SJSA1 (cell line): Measurements from ENCODE around the gene NF1. TPM values are rescaled to one million over a fixed set of nuclear protein-coding genes. Genes with fewer than 3 reads are reported as not detected.

ENCODE experiments used
- DNase-seq, 2 experiments: peaks; one replicate each; pipeline ENCODE4 v3.0.0-alpha.2; 2015 to 2020; ENCODE audit warnings: low spot score in 2 of 2, low read depth in 1 of 2
- H3K27ac ChIP-seq: fragments of 250-450 bp; sonication (Bioruptor Pico); 2 replicates; pipeline ENCODE4 v1.5.1; 2020; ENCODE audit warnings: mild to moderate bottlenecking, moderate library complexity
- H3K27me3 ChIP-seq: fragments of 250-450 bp; sonication (Bioruptor Pico); replicated peaks from 2 replicates; pipeline ENCODE4 v1.5.1; 2020; ENCODE audit warnings: mild to moderate bottlenecking, moderate library complexity
- H3K36me3 ChIP-seq: fragments of 250-450 bp; sonication (Bioruptor Pico); 2 replicates; pipeline ENCODE4 v1.5.1; 2020; ENCODE audit warnings: mild to moderate bottlenecking
- H3K4me1 ChIP-seq: fragments of 250-450 bp; sonication (Bioruptor Pico); replicated peaks from 2 replicates; pipeline ENCODE4 v1.6.1; 2021; ENCODE audit warnings: mild to moderate bottlenecking
- H3K4me3 ChIP-seq: fragments of 250-450 bp; sonication (Bioruptor Pico); 2 replicates; pipeline ENCODE4 v1.5.1; 2020; ENCODE audit warnings: mild to moderate bottlenecking
- H3K9me3 ChIP-seq: fragments of 250-450 bp; sonication (Bioruptor Pico); replicated peaks from 2 replicates; pipeline ENCODE4 v1.5.1; 2020; ENCODE audit warnings: mild to moderate bottlenecking
- total RNA-seq: library from RNA; depleted of rRNA; stranded (reverse); fragments of >200 nt; shearing (Covaris generic); gene quantifications from 2 replicates; pipeline ENCODE4 v1.2.3, GENCODE V29; 2014

Gene NF1
- total RNA-seq, 1 experiment from 2014 or later: 30.3 TPM

- H3K36me3 ChIP-seq: no peaks in the 10 kb centered on the region
- DNase-seq: no peak
- no peak overlapping the region for H3K4me3 ChIP-seq
- H3K4me1 ChIP-seq: peaks cover 12% of the 10 kb centered on the region
- H3K27me3 ChIP-seq: peaks cover 14% of the 10 kb centered on the region
- H3K27ac ChIP-seq: no peak overlapping the region
- H3K9me3 ChIP-seq: no peaks in the 10 kb centered on the region
Measured at GRCh38 chr17:31392856-31393748, 298.3 kb downstream of the NF1 start.

- peaks cover 12% of the 10 kb centered on the region for H3K4me1 ChIP-seq
- no peak overlapping the region for H3K4me3 ChIP-seq
- H3K27me3 ChIP-seq: peaks cover 14% of the 10 kb centered on the region
- no peaks in the 10 kb centered on the region for H3K36me3 ChIP-seq
- no peak overlapping the region for H3K27ac ChIP-seq
- no peak for DNase-seq
- H3K9me3 ChIP-seq: no peaks in the 10 kb centered on the region
Measured at GRCh38 chr17:31393749-31394146, 299.0 kb downstream of the NF1 start.

- Histone ChIP-seq H3K27me3 (peaks cover 14% of the 10 kb centered on the region), H3K9me3 (no peaks in the 10 kb centered on the region), H3K4me3 (no peak overlapping the region), H3K36me3 (no peaks in the 10 kb centered on the region), H3K27ac (no peak overlapping the region), H3K4me1 (peaks cover 12% of the 10 kb centered on the region)
- peak in 1 of 2 experiments; percentile 68 for DNase-seq
Measured at GRCh38 chr17:31394544-31394943, 299.8 kb downstream of the NF1 start.

- H3K4me3 ChIP-seq: no peak overlapping the region
- no peak overlapping the region for H3K27ac ChIP-seq
- no peaks in the 10 kb centered on the region for H3K9me3 ChIP-seq
- no peaks in the 10 kb centered on the region for H3K36me3 ChIP-seq
- peak in 1 of 2 experiments; percentile 22 for DNase-seq
- peaks cover 2% of the 10 kb centered on the region for H3K4me1 ChIP-seq
- peaks cover 6% of the 10 kb centered on the region for H3K27me3 ChIP-seq
Measured at GRCh38 chr17:31397256-31397939, 302.6 kb downstream of the NF1 start.

- Histone ChIP-seq H3K4me1 (no peaks in the 10 kb centered on the region), H3K36me3 (no peaks in the 10 kb centered on the region), H3K9me3 (no peaks in the 10 kb centered on the region), H3K27ac (no peak overlapping the region), H3K27me3 (peaks cover 5% of the 10 kb centered on the region; the same call in 1 of the 2 replicates), H3K4me3 (no peak overlapping the region)
- DNase-seq: no peak
Measured at GRCh38 chr17:31398381-31399311, 303.9 kb downstream of the NF1 start.

GRCh38 chr17:31400481-31400950, 305.7 kb downstream of the NF1 start:
- no peaks in the 10 kb centered on the region for H3K4me1 ChIP-seq
- no peak for DNase-seq

GRCh38 chr17:31401456-31402254, 306.9 kb downstream of the NF1 start:
- DNase-seq: no peak
- no peak overlapping the region for H3K4me3 ChIP-seq
- H3K36me3 ChIP-seq: no peaks in the 10 kb centered on the region

More at GRCh38 chr17:31400481-31400950, 305.7 kb downstream of the NF1 start:
- H3K4me3 ChIP-seq: no peak overlapping the region
- H3K27ac ChIP-seq: no peak overlapping the region
- no peaks in the 10 kb centered on the region for H3K9me3 ChIP-seq
- H3K27me3 ChIP-seq: peaks cover under 1% of the 10 kb centered on the region; the same call in 1 of the 2 replicates
- H3K36me3 ChIP-seq: no peaks in the 10 kb centered on the region

GRCh38 chr17:31404028-31404949, 309.5 kb downstream of the NF1 start:
- H3K4me3 ChIP-seq: no peak overlapping the region
- H3K36me3 ChIP-seq: no peaks in the 10 kb centered on the region
- DNase-seq: no peak
- no peaks in the 10 kb centered on the region for H3K27me3 ChIP-seq
- no peak overlapping the region for H3K27ac ChIP-seq
- H3K4me1 ChIP-seq: peaks cover 8% of the 10 kb centered on the region; the same call in 1 of the 2 replicates
- no peaks in the 10 kb centered on the region for H3K9me3 ChIP-seq

More at GRCh38 chr17:31401456-31402254, 306.9 kb downstream of the NF1 start:
- H3K9me3 ChIP-seq: no peaks in the 10 kb centered on the region
- no peak overlapping the region for H3K27ac ChIP-seq
- peaks cover 8% of the 10 kb centered on the region; the same call in 1 of the 2 replicates for H3K4me1 ChIP-seq
- H3K27me3 ChIP-seq: no peaks in the 10 kb centered on the region

GRCh38 chr17:31405890-31406371, 311.2 kb downstream of the NF1 start:
- Histone ChIP-seq H3K9me3 (no peaks in the 10 kb centered on the region), H3K27ac (no peak overlapping the region), H3K27me3 (no peaks in the 10 kb centered on the region), H3K36me3 (no peaks in the 10 kb centered on the region), H3K4me1 (peaks cover 8% of the 10 kb centered on the region; the same call in 1 of the 2 replicates), H3K4me3 (no peak overlapping the region)
- no peak for DNase-seq

GRCh38 chr17:31408586-31408985, 313.8 kb downstream of the NF1 start:
- no peak for DNase-seq
- H3K27ac ChIP-seq: no peak overlapping the region
- no peaks in the 10 kb centered on the region for H3K27me3 ChIP-seq
- peaks cover 25% of the 10 kb centered on the region for H3K4me1 ChIP-seq
- no peaks in the 10 kb centered on the region for H3K36me3 ChIP-seq
- no peak overlapping the region for H3K4me3 ChIP-seq
- no peaks in the 10 kb centered on the region; the same call in 1 of the 2 replicates for H3K9me3 ChIP-seq

- Histone ChIP-seq H3K4me1 (peaks cover 31% of the 10 kb centered on the region), H3K27ac (no peak overlapping the region), H3K9me3 (no peaks in the 10 kb centered on the region; the same call in 1 of the 2 replicates), H3K36me3 (no peaks in the 10 kb centered on the region), H3K27me3 (no peaks in the 10 kb centered on the region), H3K4me3 (no peak overlapping the region)
- DNase-seq: no peak
Measured at GRCh38 chr17:31411707-31412285, 317.0 kb downstream of the NF1 start.
